ENCODE data around the gene HDX.
A peak's percentile ranks its signal among the peaks of the same experiment; 100 is the strongest.
"Not testable (repeated sequence)": the region's sequence is repeated elsewhere in the genome, so short reads cannot be mapped to it uniquely, and the experiment has no call there.

Gene HDX

GRCh38 chrX:84501798-84502628, at the start of gene HDX:
TSS of gene HDX (minus strand) at chrX:84502453. CDS start at chrX:84475397, 27,056 bp downstream.
- DNase-seq, result peak; percentile 81

GRCh38 chrX:84541315-84541714, 39.1 kb upstream of the HDX start:
- DNase-seq, result not testable (repeated sequence)

GRCh38 chrX:84537627-84538026, 35.4 kb upstream of the HDX start:
- not testable (repeated sequence) for DNase-seq

GRCh38 chrX:84488426-84488825, 13.8 kb downstream of the HDX start:
- no peak for DNase-seq

GRCh38 chrX:84487365-84488353, 14.6 kb downstream of the HDX start:
- DNase-seq, result no peak

GRCh38 chrX:84479086-84479485, 23.2 kb downstream of the HDX start:
- DNase-seq, result no peak

GRCh38 chrX:84477114-84477513, 25.1 kb downstream of the HDX start:
- DNase-seq, result no peak

- no peak for DNase-seq
Observed at GRCh38 chrX:84475596-84475995, 26.7 kb downstream of the HDX start.

GRCh38 chrX:84475101-84475500, 27.2 kb downstream of the HDX start:
- DNase-seq, result no peak

- DNase-seq, result no peak
Observed at GRCh38 chrX:84469226-84469625, 33.0 kb downstream of the HDX start.

GRCh38 chrX:84467898-84468297, 34.4 kb downstream of the HDX start:
- no peak for DNase-seq

GRCh38 chrX:84453351-84454246, 48.7 kb downstream of the HDX start:
- DNase-seq, result no peak

- no peak for DNase-seq
Observed at GRCh38 chrX:84441143-84441542, 61.1 kb downstream of the HDX start.

GRCh38 chrX:84415140-84415539, 87.1 kb downstream of the HDX start:
- no peak for DNase-seq

- DNase-seq, result no peak
Observed at GRCh38 chrX:84363663-84364062, 138.6 kb downstream of the HDX start.

- DNase-seq, result no peak
Observed at GRCh38 chrX:84363051-84363450, 139.2 kb downstream of the HDX start.

- no peak for DNase-seq
Observed at GRCh38 chrX:84362184-84362838, 139.9 kb downstream of the HDX start.

- DNase-seq, result no peak
Observed at GRCh38 chrX:84358271-84358670, 144.0 kb downstream of the HDX start.

- no peak for DNase-seq
Observed at GRCh38 chrX:84357296-84357695, 145.0 kb downstream of the HDX start.

GRCh38 chrX:84340968-84341367, 161.3 kb downstream of the HDX start:
- DNase-seq, result no peak

GRCh38 chrX:84339507-84340364, 162.5 kb downstream of the HDX start:
- DNase-seq, result no peak

Data from activated effector memory CD4-positive, alpha-beta T cell treated with anti-CD3 and anti-CD28 coated beads, Interleukin-2, amount 50 U/mL, for 16 hours (primary cell).